ENCODE measurements around the gene SOCS1. TPM values are rescaled to one million over a fixed set of nuclear protein-coding genes. Genes with fewer than 3 reads are reported as not detected.

The SOCS1 gene
- total and polyA plus RNA-seq, 9 of the 15 experiments (the other 6 are each of a cell fraction or from before 2014, with no cell fraction given): 0.04 to 7.5 (median 2.3) TPM

GRCh38 chr16:11241480-11242204 is 14.4 kb downstream of the SOCS1 start:
- Histone ChIP-seq H3K9me1 (ENCODE audit: control insufficient read depth, insufficient read depth, low read length) (no peaks in the 10 kb centered on the region), H3K27me3 (ENCODE audit: control insufficient read depth in 2 of 2, insufficient read depth in 2 of 2, low read length in 2 of 2) (no peaks in the 10 kb centered on the region), H3K9ac (ENCODE audit: insufficient read depth in 1 of 2, low read depth in 2 of 2, low read length in 2 of 2) (no peak overlapping the region), H3K9me3 (replicated peaks; ENCODE audit: control insufficient read depth, insufficient read depth, low read depth, low read length) (no peaks in the 10 kb centered on the region), H3K27ac (ENCODE audit: extremely low read depth, low read depth, low read length) (no peak overlapping the region), H3K4me1 (replicated peaks in 1 of 2; ENCODE audit: control insufficient read depth in 2 of 2, insufficient read depth in 2 of 2, low read length in 2 of 2) (peaks cover 33 to 34% of the 10 kb centered on the region in 2 experiments), H2AFZ (ENCODE audit: low read depth, low read length) (no peak overlapping the region), H3K4me2 (ENCODE audit: insufficient read depth, low read length) (no peak overlapping the region), H4K20me1 (replicated peaks; ENCODE audit: control insufficient read depth, insufficient read depth, low read length) (no peaks in the 10 kb centered on the region; the same call in 1 of the 2 replicates), H3K79me2 (ENCODE audit: control insufficient read depth, insufficient read depth, low read length) (peaks cover 14% of the 10 kb centered on the region; the same call in 2 of the 3 replicates), H3K36me3 (ENCODE audit: control insufficient read depth, insufficient read depth, low read length) (no peaks in the 10 kb centered on the region), H3K4me3 (no peak overlapping the region)
- ATAC-seq (no peak), FAIRE-seq (no peak), DNase-seq (ENCODE audit: extremely low read depth in 1 of 4, low spot score in 3 of 4) (no peak)
- no TSS peak for BruUV-seq (replicated peaks)
- in situ Hi-C loops (cut with MboI): no loop called here
- ChIA-PET POLR2A (interaction anchor here (1.5 to 2.5 kb wide), 2 partner anchors 10 to 13 kb away, joined by 9 to 16 read pairs; partner anchors contain the start of gene SOCS1), CTCF (ENCODE audit: low intra/inter-chr PET ratio) (no interaction called here)
- 78% methylated on average over 5 of the region's 5 CpGs for WGBS (ENCODE audit: insufficient coverage, low coverage, missing lambda C conversion rate)
- intact Hi-C loops (cut with micrococcal nuclease): no loop called here
- TF ChIP-seq ERF (CRISPR knock-in tag; IDR thresholded peaks at IDR 0.05): no peak
- no peak for TF ChIP-seq ZBTB7A (IDR thresholded peaks at IDR 0.05; ENCODE audit: borderline replicate concordance, control insufficient read depth, low read depth, low read length)
- no peak for TF ChIP-seq HMGXB4 (CRISPR knock-in tag; IDR thresholded peaks at IDR 0.05)
- TF ChIP-seq POLR3A (IDR thresholded peaks at IDR 0.05; ENCODE audit: borderline replicate concordance, extremely low read depth, insufficient read depth, insufficient read length): no peak
- no peak for TF ChIP-seq UBTF (IDR thresholded peaks at IDR 0.05; ENCODE audit: borderline replicate concordance in 1 of 2, low read depth in 2 of 2, low read length in 2 of 2)
- TF ChIP-seq HBP1 (CRISPR knock-in tag; IDR thresholded peaks at IDR 0.05): peak; percentile 17; the same call in 1 of the 2 replicates
- no peak for TF ChIP-seq SMAD4 (CRISPR knock-in tag; conservative IDR thresholded peaks at IDR 0.05)
- TF ChIP-seq SRSF9 (IDR thresholded peaks at IDR 0.05; ENCODE audit: borderline replicate concordance, low read depth, low read length): no peak
- TF ChIP-seq CGGBP1 (CRISPR knock-in tag; IDR thresholded peaks at IDR 0.05): no peak
- TF ChIP-seq ZNF561 (CRISPR knock-in tag; conservative IDR thresholded peaks at IDR 0.05): no peak
- TF ChIP-seq KDM1A (IDR thresholded peaks at IDR 0.05): peak in 1 of 2 experiments; percentile 14; a peak in 1 of 4 replicates
- no peak for TF ChIP-seq TSC22D4 (tag; IDR thresholded peaks at IDR 0.05)
- no peak for TF ChIP-seq NCOA1 (IDR thresholded peaks at IDR 0.05; ENCODE audit: low read depth)
- TF ChIP-seq CTBP1 (IDR thresholded peaks at IDR 0.05; ENCODE audit: borderline replicate concordance): no peak
- no peak for TF ChIP-seq SMARCB1 (IDR thresholded peaks at IDR 0.05; ENCODE audit: insufficient read length, low read depth)

All from K562 (cell line).